Motor neuron (in vitro differentiated cells): ENCODE measurements around the gene RFPL3. TPM values are rescaled to one million over a fixed set of nuclear protein-coding genes. Genes with fewer than 3 reads are reported as not detected.
A peak's percentile ranks its signal among the peaks of the same experiment; 100 is the strongest.
"Not testable (repeated sequence)": the region's sequence is repeated elsewhere in the genome, so short reads cannot be mapped to it uniquely, and the experiment has no call there.

Experiments
- ATAC-seq, 8 experiments: fragments of 200-7000 bp; cut with Tn5 transposase; replicated peaks in 6 of 8; 2 replicates each; pipeline ENCODE4 v1.8.0; 2021; ENCODE audit warnings: mild to moderate bottlenecking in 8 of 8, moderate library complexity in 8 of 8
- H3K27ac ChIP-seq, 2 donors: fragments of 250-450 bp; sonication (Bioruptor Pico); 2 replicates each; pipeline ENCODE4 v1.9.0; 2021; ENCODE audit warnings: antibody characterized with exemption in 2 of 2, mild to moderate bottlenecking in 2 of 2, moderate library complexity in 1 of 2
- H3K4me1 ChIP-seq, 2 donors: fragments of 250-450 bp; sonication (Bioruptor Pico); replicated peaks in 1 of 2; 2 replicates each; pipeline ENCODE4 v1.6.1; 2021; ENCODE audit warnings: antibody characterized with exemption in 2 of 2, mild to moderate bottlenecking in 2 of 2, moderate library complexity in 1 of 2
- H3K4me3 ChIP-seq, 5 donors: fragments of 250-450 bp; sonication (Bioruptor Pico); 2 replicates each; pipeline ENCODE4 v1.9.0; 2021; ENCODE audit warnings: antibody characterized with exemption in 5 of 5, mild to moderate bottlenecking in 5 of 5, moderate library complexity in 4 of 5
- WGBS, 10 experiments: fragments of 450-650 bp; shearing (Covaris generic); methylation state at CpG; one replicate each; pipeline ENCODE4 v1.0.0; 2022; 5-methylcytosine and 5-hydroxymethylcytosine counted together
- in situ Hi-C, 9 experiments: fragments of 400-800 bp; cut with MboI; loops; one replicate each; pipeline ENCODE4 v1.15.0; 2021; ENCODE audit warnings: low sequenced_read_pairs in 9 of 9, low pct_unique_long_range_greater_than_20kb in 2 of 9; ENCODE audit not compliant: unreplicated experiment in 9 of 9
- total RNA-seq, 8 experiments: library from RNA; unstranded; fragments of 300-600 nt; gene quantifications; 2 replicates each; pipeline versions ENCODE4 v1.2.3 to v1.2.4, GENCODE V29; 2022

RFPL3 gene
- under 1 TPM in 2 of 8 experiments, not detected in 6; 0.24 to 0.31 TPM for total RNA-seq

DNA sequence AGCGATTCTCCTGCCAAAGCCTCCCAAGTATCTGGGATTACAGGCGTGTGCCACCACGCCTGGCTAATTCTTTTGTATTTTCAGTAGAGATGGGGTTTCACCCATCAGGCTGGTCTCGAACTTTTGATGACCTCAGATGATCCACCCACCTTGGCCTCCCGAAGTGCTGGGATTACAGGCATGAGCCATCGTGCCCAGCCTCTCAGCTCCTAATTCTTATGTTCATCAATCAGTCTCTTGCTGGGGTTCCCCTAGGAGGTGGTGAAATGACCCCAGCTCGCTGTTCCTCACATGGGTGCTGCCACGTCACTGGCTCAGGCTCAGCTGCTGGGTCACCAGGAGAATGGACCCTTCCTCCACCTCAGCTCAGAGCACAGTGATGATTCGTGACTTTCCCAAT, at the start of gene RFPL3:
RFPL3 (plus strand) TSS at position 301 of the 400 bp plus-strand sequence. CDS start 205 bp downstream, outside the sequence.
- H3K27ac ChIP-seq, in situ Hi-C loops, ATAC-seq, H3K4me3 ChIP-seq, H3K4me1 ChIP-seq: not testable (repeated sequence)
- 28 to 100% (median 80%) methylated on average over 1 to 3 of the region's 9 CpGs; no CpG with 5 or more reads in 5 of the 10 experiments for WGBS, 10 experiments

DNA sequence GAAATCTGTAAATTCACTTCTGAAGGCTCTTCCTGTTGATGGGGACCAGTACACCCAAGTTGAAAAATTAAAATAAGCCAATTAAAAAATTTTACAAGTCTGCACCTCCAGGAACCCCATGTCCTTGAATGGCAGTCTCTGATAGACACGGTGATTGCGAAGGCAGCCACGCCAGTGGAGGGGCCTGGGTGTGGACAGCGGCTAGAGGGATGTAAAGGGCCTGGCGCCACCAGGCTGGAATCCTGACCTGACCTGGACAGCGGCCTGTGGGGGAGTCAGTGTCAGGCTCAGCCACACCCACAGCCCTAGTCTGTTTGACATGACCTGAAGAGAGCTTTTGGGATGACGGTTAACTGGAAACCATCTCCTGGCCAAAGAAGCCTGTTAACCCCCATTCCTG, 49.5 kb upstream of the RFPL3 start:
- in situ Hi-C loops: no loop called here
- WGBS, 10 experiments: 30 to 88% (median 76%) methylated on average over 2 to 7 of the region's 7 CpGs; no CpG with 5 or more reads in 4 of the 10 experiments
- no peak overlapping the region for H3K27ac ChIP-seq
- no peak for ATAC-seq
- H3K4me3 ChIP-seq: no peak overlapping the region
- no peaks in the 10 kb centered on the region for H3K4me1 ChIP-seq

DNA sequence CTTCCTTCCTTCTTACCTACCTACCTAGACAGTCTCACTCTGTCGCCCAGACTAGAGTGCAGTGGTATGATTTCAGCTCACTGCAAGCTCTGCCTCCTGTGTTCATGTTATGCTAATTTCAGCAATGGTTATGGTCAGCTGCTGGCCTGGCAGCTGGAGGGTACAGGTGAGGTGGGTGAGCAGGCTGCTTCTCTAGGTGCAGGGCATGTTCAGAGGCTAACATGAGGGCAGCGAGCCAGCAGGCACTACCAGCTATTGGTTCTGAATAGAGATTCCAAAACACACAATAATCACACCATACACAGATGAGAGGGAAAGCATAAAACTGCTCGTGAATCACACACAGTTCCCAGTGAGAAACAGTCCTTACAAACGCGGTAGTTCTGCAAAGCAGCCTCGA, 48.7 kb upstream of the RFPL3 start:
- no peak for ATAC-seq
- in situ Hi-C loops: no loop called here
- 0 to 85% (median 63%) methylated on average over 1 to 5 of the region's 6 CpGs; no CpG with 5 or more reads in 3 of the 10 experiments for WGBS, 10 experiments
- Histone ChIP-seq H3K27ac (no peak overlapping the region), H3K4me1 (no peaks in the 10 kb centered on the region), H3K4me3 (no peak overlapping the region)

DNA sequence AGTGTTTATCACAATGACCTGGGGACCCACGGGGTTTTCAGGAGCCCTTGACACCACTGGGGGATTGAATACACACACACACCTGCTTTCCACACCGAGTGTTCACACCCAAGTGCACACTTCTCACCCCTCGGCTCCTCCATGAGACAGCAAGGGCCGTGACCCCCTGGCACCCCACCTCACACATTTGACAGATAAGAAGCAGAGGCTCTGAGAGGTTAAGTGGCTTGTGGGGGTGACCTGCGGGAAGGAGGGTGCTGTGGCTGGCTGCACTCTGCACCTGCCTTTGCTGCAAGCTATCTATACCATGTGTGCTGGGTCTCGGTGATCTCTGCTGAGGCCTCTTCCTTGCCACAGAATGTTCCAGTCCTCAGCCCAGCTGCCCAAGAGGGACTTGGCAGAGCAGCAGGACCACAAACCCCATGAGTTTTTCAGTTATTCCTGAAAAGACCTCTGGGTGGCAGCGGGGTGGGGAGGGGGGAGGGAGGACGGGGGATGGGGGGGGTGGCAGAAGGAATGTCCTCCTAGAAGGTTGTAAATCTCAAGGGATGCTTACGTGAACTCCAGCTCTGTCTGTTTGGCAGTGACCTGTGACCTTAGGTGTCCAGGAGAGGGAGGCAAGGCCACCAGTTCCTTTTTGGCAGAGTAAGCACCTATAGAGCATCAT, 47.9 kb upstream of the RFPL3 start:
- H3K4me1 ChIP-seq: no peaks in the 10 kb centered on the region
- H3K27ac ChIP-seq: no peak overlapping the region
- in situ Hi-C loops: no loop called here
- 0 to 84% (median 55%) methylated on average over 1 to 4 of the region's 9 CpGs; no CpG with 5 or more reads in 6 of the 10 experiments for WGBS, 10 experiments
- ATAC-seq: no peak
- H3K4me3 ChIP-seq: no peak overlapping the region

DNA sequence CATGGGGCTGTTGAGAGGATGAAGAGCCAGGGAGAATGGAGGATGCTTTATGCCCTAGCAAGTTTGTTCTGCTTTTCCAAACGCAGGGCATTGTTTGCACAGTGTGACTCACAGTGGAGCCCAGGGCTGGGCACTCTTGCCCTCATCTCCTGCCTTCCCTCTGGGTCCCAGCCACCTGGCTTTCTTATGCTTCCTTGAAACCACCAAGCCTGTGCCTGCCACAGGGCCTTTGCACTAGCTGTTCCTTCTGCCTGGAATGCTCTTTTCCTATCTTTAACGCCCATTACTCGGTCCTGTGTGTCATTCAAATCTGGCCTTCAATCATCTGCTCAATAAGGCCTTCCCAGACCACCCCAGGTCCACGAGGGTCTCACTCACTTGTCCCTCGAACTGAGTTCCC, 46.9 kb upstream of the RFPL3 start:
- in situ Hi-C loops: no loop called here
- Histone ChIP-seq H3K4me3 (no peak overlapping the region), H3K27ac (no peak overlapping the region), H3K4me1 (no peaks in the 10 kb centered on the region)
- no peak for ATAC-seq
- WGBS, 10 experiments: 27 to 100% (median 78%) methylated on average over 1 to 4 of the region's 5 CpGs; no CpG with 5 or more reads in 4 of the 10 experiments

DNA sequence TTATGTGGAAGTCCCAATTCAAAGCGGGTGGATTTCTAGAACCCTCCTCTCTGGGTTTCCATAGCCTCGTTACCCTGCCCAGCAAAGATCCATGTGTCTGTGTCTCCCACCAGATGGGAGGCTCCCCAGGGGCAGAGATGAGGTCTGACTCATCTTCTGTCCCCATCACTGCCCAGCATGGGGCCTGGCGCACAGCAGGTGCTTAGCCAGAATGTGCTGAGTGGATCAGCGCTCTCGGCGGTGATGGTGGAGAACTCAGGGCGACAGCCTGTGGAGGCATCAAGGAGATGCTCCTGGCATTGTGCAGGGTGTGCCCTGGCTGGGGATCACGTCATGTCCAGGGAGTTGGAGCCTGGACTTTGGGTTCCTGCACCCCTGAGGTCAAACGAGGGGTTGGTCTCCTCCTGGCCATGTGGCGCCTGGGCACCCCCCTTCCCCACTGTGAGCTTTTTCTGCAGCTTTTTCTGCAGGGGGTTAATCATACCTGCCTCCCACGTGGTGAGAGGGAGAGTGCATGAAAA, 46.1 kb upstream of the RFPL3 start:
- H3K27ac ChIP-seq: no peak overlapping the region
- no peaks in the 10 kb centered on the region for H3K4me1 ChIP-seq
- in situ Hi-C loops: no loop called here
- 0 to 100% (median 85%) methylated on average over 1 to 7 of the region's 11 CpGs; no CpG with 5 or more reads in 2 of the 10 experiments for WGBS, 10 experiments
- ATAC-seq: no peak
- H3K4me3 ChIP-seq: no peak overlapping the region

DNA sequence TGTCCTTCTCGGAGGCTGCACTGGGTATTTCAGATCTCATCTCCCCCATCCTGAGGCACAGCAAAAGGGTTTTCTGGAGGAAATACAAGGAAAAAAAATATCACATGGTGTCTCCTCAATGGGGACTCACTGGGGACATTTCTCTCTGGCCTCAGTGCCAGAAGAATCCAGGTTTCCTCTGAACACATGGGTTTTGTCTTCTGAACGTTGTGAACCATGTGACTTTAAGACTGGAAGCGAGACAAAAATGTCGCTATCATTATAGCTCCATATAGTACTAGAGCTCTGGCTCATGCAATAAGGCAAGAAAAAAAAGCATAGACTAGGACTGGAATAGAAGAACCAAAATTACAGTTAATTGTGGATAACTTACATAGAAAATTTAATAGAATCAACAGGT, 44.9 kb upstream of the RFPL3 start:
- WGBS, 10 experiments: 33 to 100% (median 53%) methylated on average over 1 to 4 of the region's 4 CpGs; no CpG with 5 or more reads in 3 of the 10 experiments
- ATAC-seq: no peak
- Histone ChIP-seq H3K27ac (no peak overlapping the region), H3K4me3 (no peak overlapping the region), H3K4me1 (no peaks in the 10 kb centered on the region)
- in situ Hi-C loops: no loop called here

DNA sequence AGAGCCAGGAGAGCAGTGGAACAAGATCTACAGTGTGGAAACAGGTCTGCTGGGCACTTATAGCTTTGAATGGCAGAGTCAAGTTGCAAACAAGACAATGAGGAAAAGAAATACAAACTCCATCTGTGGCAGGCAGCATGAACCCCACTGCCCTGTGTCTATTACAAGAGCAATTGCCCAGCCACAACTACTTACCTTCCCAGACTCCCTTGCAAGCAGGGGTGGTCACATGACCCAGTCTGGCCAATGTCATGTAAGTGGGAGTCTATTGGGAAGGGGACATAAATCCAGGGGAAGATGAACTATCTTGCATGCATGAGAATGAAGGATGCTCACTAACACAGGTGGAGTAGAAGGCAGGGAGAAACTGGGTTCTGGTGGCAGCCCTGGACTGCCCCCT, 44.1 kb upstream of the RFPL3 start:
- in situ Hi-C loops: no loop called here
- no peaks in the 10 kb centered on the region for H3K4me1 ChIP-seq
- H3K4me3 ChIP-seq: no peak overlapping the region
- no peak overlapping the region for H3K27ac ChIP-seq
- no peak for ATAC-seq

DNA sequence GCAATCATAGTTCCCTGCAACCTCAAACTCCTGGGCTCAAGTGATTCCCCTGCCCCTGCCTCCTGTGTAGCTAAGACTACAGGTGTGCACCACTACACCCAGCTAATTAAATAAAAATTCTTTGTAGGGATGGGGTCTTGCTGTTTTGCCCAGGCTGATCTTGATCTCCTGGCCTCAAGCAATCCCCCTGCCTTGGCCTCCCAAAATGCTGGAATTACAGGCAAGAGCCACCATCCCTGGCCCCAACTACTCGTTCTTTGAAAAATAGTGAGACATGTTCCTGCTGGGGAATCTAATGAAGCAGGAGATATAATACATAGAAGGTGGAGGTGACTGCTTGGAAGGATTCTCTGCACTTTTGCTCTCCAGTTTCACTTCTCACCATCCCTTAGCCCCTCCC, 40.1 kb upstream of the RFPL3 start:
- H3K4me3 ChIP-seq: no peak overlapping the region
- no peak for ATAC-seq
- H3K4me1 ChIP-seq: peaks cover 3 to 6% of the 10 kb centered on the region in 2 donors
- WGBS, 10 experiments: 0 to 43% (median 0%) methylated on average over 1 of the region's 1 CpG; no CpG with 5 or more reads in 6 of the 10 experiments
- H3K27ac ChIP-seq: no peak overlapping the region
- in situ Hi-C loops: no loop called here

DNA sequence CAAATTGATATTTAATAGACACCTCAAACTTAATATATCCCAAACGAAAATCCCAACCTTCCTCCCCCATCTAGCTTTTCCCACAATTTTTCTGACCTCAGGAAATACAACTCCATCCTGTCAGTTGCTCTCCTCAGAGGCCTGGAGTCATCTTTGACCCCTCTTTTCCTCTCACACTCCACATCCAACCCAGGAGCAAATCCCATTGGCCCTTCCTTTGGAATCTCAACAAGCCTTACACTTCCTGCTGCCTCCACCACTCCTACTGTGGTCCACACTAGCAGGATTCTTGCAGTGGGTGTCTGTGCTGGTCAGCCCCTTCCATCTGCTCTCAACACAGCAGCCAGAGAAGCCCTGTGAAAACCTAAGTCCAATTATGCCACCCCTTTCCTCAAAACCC, 39.3 kb upstream of the RFPL3 start:
- WGBS, 10 experiments: 0 to 71% (median 0%) methylated on average over 1 of the region's 1 CpG; no CpG with 5 or more reads in 3 of the 10 experiments
- peaks cover 3 to 6% of the 10 kb centered on the region in 2 donors for H3K4me1 ChIP-seq
- H3K27ac ChIP-seq: no peak overlapping the region
- in situ Hi-C loops: no loop called here
- no peak overlapping the region for H3K4me3 ChIP-seq
- no peak for ATAC-seq

DNA sequence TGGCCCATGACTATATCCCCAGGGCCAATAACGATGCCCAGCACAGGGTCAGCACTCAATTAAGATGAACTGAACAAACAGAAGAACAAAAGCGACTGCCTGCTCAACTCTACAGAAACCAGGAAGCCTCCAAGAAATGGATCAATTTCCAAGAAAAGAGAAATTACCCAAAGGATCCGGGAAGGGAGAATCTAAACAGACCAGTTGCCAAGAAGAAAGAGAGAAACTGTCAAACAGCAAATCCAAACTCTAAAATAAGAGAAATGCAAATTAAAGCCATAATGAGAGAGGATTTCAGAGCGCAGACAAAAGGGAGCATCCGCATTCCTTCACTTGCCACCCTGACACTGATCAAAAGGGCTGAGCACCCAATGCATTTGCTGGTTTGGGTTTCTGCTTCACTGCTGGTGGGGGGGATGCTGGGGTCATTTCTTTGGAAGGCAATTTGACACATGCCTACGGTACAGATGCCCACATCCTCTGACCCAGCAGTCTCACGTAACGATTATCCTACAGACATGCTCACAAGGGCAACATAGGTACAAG, 37.7 kb upstream of the RFPL3 start:
- Histone ChIP-seq H3K4me3 (no peak overlapping the region), H3K27ac (no peak overlapping the region), H3K4me1 (peaks cover 3 to 6% of the 10 kb centered on the region in 2 donors)
- in situ Hi-C loops: no loop called here
- WGBS, 10 experiments: 0 to 80% (median 28%) methylated on average over 1 to 8 of the region's 8 CpGs; no CpG with 5 or more reads in 1 of the 10 experiments
- peak in 3 of 8 experiments; percentile 18 to 58 (median 22) for ATAC-seq

DNA sequence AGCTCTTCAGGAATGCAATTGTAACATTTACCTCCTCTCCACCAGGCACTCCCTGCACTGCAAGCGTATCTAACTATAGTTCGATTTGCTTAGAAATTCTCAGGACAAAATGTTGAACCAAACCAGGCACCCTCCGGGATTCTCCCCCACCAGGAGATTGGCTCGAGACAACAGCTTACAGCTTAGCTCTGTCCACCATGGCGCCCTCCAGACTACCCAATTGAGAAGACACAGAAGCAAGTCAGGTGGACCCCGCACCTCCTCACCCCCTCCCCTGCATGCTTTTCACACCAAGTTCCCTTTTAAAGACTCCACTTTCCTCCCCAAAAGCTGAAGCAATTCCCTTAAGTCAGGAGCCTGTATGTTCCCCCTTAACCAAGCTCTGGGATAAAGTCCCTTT, 34.7 kb upstream of the RFPL3 start:
- in situ Hi-C loops: no loop called here
- 28 to 90% (median 80%) methylated on average over 2 to 5 of the region's 6 CpGs; no CpG with 5 or more reads in 2 of the 10 experiments for WGBS, 10 experiments
- no peak overlapping the region for H3K27ac ChIP-seq

DNA sequence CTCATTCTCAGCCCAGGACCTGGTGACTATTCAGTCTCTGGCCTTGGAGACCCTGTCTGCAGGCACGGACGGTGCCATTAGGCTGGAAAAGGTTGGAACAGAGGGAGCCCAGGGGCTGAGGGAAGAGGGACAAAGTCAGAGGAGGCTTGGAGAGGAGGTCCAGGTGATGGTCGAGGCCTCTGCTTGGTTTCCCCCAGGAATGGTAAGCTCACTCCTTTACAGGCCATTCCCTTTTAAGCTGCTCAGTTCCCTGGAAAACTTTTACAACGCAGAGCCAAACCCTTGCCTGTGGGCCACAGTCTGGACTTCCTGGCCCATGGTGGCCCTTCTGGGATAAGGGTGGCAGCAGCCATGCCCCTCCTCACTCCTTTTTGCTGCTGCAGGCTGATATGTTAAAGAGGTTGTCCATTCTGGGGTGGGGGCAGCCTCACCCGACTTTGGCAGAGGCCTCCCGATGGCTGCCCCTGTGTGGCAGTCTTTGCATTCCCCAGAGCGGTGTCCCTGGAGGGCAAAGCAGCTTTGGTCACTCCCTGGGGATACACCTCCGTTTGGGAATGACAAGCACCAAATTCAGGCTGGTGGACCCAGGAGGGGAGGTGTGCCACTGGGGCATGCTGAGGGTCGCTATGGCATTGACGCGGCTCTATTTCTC, 34.0 kb upstream of the RFPL3 start:
- WGBS, 10 experiments: 0 to 93% (median 67%) methylated on average over 1 to 6 of the region's 11 CpGs; no CpG with 5 or more reads in 1 of the 10 experiments
- Histone ChIP-seq H3K4me3 (no peak overlapping the region), H3K27ac (no peak overlapping the region), H3K4me1 (peaks cover 3 to 6% of the 10 kb centered on the region in 2 donors)
- no peak for ATAC-seq
- in situ Hi-C loops: no loop called here

More for the DNA sequence above, 34.7 kb upstream of the RFPL3 start:
- H3K4me3 ChIP-seq: no peak overlapping the region
- ATAC-seq: no peak
- peaks cover 3 to 6% of the 10 kb centered on the region in 2 donors for H3K4me1 ChIP-seq
